K562 (cell line): ENCODE measurements around the gene NKD1. TPM values are rescaled to one million over a fixed set of nuclear protein-coding genes. Genes with fewer than 3 reads are reported as not detected.

Experiments
- ATAC-seq: fragments of 200-7000 bp; cut with Tn5 transposase; 3 replicates; pipeline ENCODE4 v1.9.1; 2020; ENCODE audit warnings: moderate library complexity
- BruUV-seq: library from RNA; stranded (reverse); fragments of 400-500 nt; replicated peaks from 2 replicates; lab custom pipeline; 2021; lab: Mats Ljungman, UMichigan
- CTCF ChIA-PET: fragments of 300-600 bp; formaldehyde crosslinking; extraction: SDS; loops from one replicate; lab custom pipeline; 2021; ENCODE audit warnings: low intra/inter-chr PET ratio; lab: Yijun Ruan, JAX
- POLR2A ChIA-PET: fragments of 300-600, 350-650 bp; sonication (Branson Sonifier 250); formaldehyde crosslinking; extraction: SDS; loops from one replicate; lab custom pipeline; 2021; ENCODE audit warnings: antibody characterized with exemption, inconsistent platforms; lab: Yijun Ruan, JAX
- DNase-seq, 4 experiments: peaks; one replicate each; pipeline versions ENCODE4 v3.0.0 to v3.0.0-alpha.2; 2011 to 2018; ENCODE audit warnings: low spot score in 3 of 4, mixed read lengths in 3 of 4; ENCODE audit errors: extremely low read depth in 1 of 4
- FAIRE-seq: peaks from 2 replicates; lab custom pipeline; 2011; peaks lifted over from hg19 to GRCh38; lab: Jason Lieb, UNC
- H2AFZ ChIP-seq: 2 replicates; pipeline ENCODE4 v1.6.0; 2011; ENCODE audit warnings: low read depth, low read length, control low read depth, inconsistent platforms
- H3K27ac ChIP-seq: fragments of 200-600 bp; 3 replicates; pipeline ENCODE4 v1.8.0; 2011; ENCODE audit warnings: low read depth, mild to moderate bottlenecking, control low read depth, inconsistent platforms, low read length, moderate library complexity, mixed read lengths; ENCODE audit errors: extremely low read depth
- H3K27me3 ChIP-seq, 2 experiments: fragments of 300-600 bp in 1 of 2; 2 replicates in 1 of 2; 3 replicates in 1 of 2; pipeline versions ENCODE4 v1.6.0 to v1.8.0; 2011; ENCODE audit warnings: inconsistent platforms in 2 of 2, low read length in 2 of 2, mild to moderate bottlenecking in 1 of 2, mixed read lengths in 1 of 2, moderate library complexity in 1 of 2; ENCODE audit not compliant: control insufficient read depth in 2 of 2, insufficient read depth in 2 of 2
- H3K36me3 ChIP-seq: fragments of 300-600 bp; 3 replicates; pipeline ENCODE4 v1.8.0; 2011; ENCODE audit warnings: mild to moderate bottlenecking, low read length, inconsistent platforms; ENCODE audit not compliant: control insufficient read depth, insufficient read depth
- H3K4me1 ChIP-seq, 2 experiments: fragments of 200-600 bp in 1 of 2; replicated peaks in 1 of 2; 2 replicates in 1 of 2; 3 replicates in 1 of 2; pipeline versions ENCODE4 v1.5.1 to v1.8.0; 2011; ENCODE audit warnings: inconsistent platforms in 2 of 2, low read length in 2 of 2, mild to moderate bottlenecking in 1 of 2, mixed read lengths in 1 of 2, moderate library complexity in 1 of 2; ENCODE audit not compliant: control insufficient read depth in 2 of 2, insufficient read depth in 2 of 2
- H3K4me2 ChIP-seq: 2 replicates; pipeline ENCODE4 v1.6.1; 2011; ENCODE audit warnings: low read length, control low read depth, inconsistent platforms, mixed read lengths; ENCODE audit not compliant: insufficient read depth
- H3K4me3 ChIP-seq: fragments of 200-600 bp; sonication (generic), shearing (Covaris generic); 2 replicates; pipeline ENCODE4 v1.5.1; 2016; ENCODE audit warnings: control low read depth, inconsistent platforms
- H3K79me2 ChIP-seq: fragments of 200-600 bp; 3 replicates; pipeline ENCODE4 v1.8.0; 2011; ENCODE audit warnings: low read length, inconsistent platforms; ENCODE audit not compliant: control insufficient read depth, insufficient read depth
- H3K9ac ChIP-seq, 2 experiments: 2 replicates each; pipeline versions ENCODE4 v1.6.0 to v1.6.1; 2011; ENCODE audit warnings: low read depth in 2 of 2, low read length in 2 of 2, control low read depth in 1 of 2, inconsistent platforms in 1 of 2, mild to moderate bottlenecking in 1 of 2, mixed read lengths in 1 of 2; ENCODE audit not compliant: insufficient read depth in 1 of 2
- H3K9me1 ChIP-seq: one replicate; pipeline ENCODE4 v1.6.0; 2011; ENCODE audit warnings: inconsistent platforms, mild to moderate bottlenecking, low read length, moderate library complexity; ENCODE audit not compliant: control insufficient read depth, insufficient read depth
- H3K9me3 ChIP-seq: replicated peaks from 2 replicates; pipeline ENCODE4 v1.5.1; 2011; ENCODE audit warnings: low read depth, low read length, inconsistent platforms; ENCODE audit not compliant: control insufficient read depth, insufficient read depth
- H4K20me1 ChIP-seq: replicated peaks from 2 replicates; pipeline ENCODE4 v1.6.1; 2011; ENCODE audit warnings: low read length, inconsistent platforms, mixed read lengths; ENCODE audit not compliant: control insufficient read depth, insufficient read depth
- IRF9 ChIP-seq: fragments of 450-650 bp; IDR thresholded peaks from 2 replicates; pipeline ENCODE4 v1.6.1; 2016; ENCODE audit warnings: missing biosample characterization, missing genetic modification characterization
- MAX ChIP-seq: sonication (generic); formaldehyde crosslinking; IDR thresholded peaks from 2 replicates; pipeline ENCODE4 v1.9.0; 2022; ENCODE audit warnings: mild to moderate bottlenecking, missing genetic modification reagents
- NR3C1 ChIP-seq: sonication (generic); formaldehyde crosslinking; IDR thresholded peaks from 2 replicates; pipeline ENCODE4 v1.8.1; 2022; ENCODE audit warnings: missing genetic modification reagents
- RBM17 ChIP-seq: fragments of 200-400 bp; formaldehyde crosslinking; IDR thresholded peaks from 2 replicates; pipeline ENCODE4 v1.6.1; 2017; ENCODE audit warnings: low read depth, mild to moderate bottlenecking, low read length, borderline replicate concordance
- THAP12 ChIP-seq: fragments of 250-450 bp; sonication (Bioruptor Pico); IDR thresholded peaks from 2 replicates; pipeline ENCODE4 v1.9.0; 2021; ENCODE audit warnings: mild to moderate bottlenecking, inconsistent platforms
- WGBS: fragments of 100-300 bp; shearing (Covaris generic); methylation state at CpG from one replicate; pipeline ENCODE4 v1.1.6; 2016; ENCODE audit warnings: low coverage, mixed read lengths; ENCODE audit not compliant: insufficient coverage; ENCODE audit errors: missing lambda C conversion rate; 5-methylcytosine and 5-hydroxymethylcytosine counted together
- in situ Hi-C: fragments of 300-500 bp; cut with MboI; formaldehyde crosslinking; loops from 4 replicates; pipeline ENCODE4 v1.15.0; 2018; ENCODE audit warnings: inconsistent platforms, mixed read lengths
- intact Hi-C: fragments of 100-400 bp; cut with micrococcal nuclease; formaldehyde crosslinking; loops from 2 replicates; pipeline ENCODE4 v1.14.2; 2022
- polyA plus RNA-seq, 8 experiments: library from polyadenylated mRNA; depleted of rRNA in 4 of 8; stranded (reverse) in 5 of 8; unstranded in 3 of 8; fragments of >200 nt; fragmentation: Nextera tagmentation in 2 of 8; fragmentation: Illumina TruSeq in 1 of 8; extraction: Ambion mirVana in 2 of 8; extraction: Trizol in 1 of 8; gene quantifications; 2 replicates each; pipeline versions ENCODE4 v1.2.1 to v1.2.3, GENCODE V29; 2011 to 2014; ENCODE audit warnings: inconsistent platforms in 1 of 8, missing spikeins in 1 of 8
- total RNA-seq, 7 experiments: library from RNA; depleted of rRNA in 6 of 7; stranded (reverse); fragments of >200 nt in 6 of 7; fragmentation: Illumina TruSeq in 2 of 7; extraction: Trizol in 2 of 7; gene quantifications; 2 replicates each; pipeline versions ENCODE4 v1.2.1 to v1.2.3, GENCODE V29; 2011 to 2021; ENCODE audit warnings: low replicate concordance in 1 of 7

Gene NKD1
- total and polyA plus RNA-seq, 9 of the 15 experiments (the other 6 are each of a cell fraction or from before 2014, with no cell fraction given), result under 0.01 to 0.24 (median 0.04) TPM; not detected in 2

GRCh38 chr16:50595859-50596258, 47.7 kb downstream of the NKD1 start:
- Histone ChIP-seq H2AFZ (no peak overlapping the region), H3K27ac (no peak overlapping the region), H3K9me3 (no peaks in the 10 kb centered on the region), H3K4me3 (no peak overlapping the region), H3K9ac (no peak overlapping the region), H4K20me1 (no peaks in the 10 kb centered on the region; the same call in 1 of the 2 replicates), H3K9me1 (no peaks in the 10 kb centered on the region), H3K36me3 (no peaks in the 10 kb centered on the region), H3K79me2 (no peaks in the 10 kb centered on the region), H3K27me3 (peaks cover 7 to 47% of the 10 kb centered on the region in 2 experiments; a peak in 3 of 5 replicates), H3K4me1 (no peaks in the 10 kb centered on the region; a peak in 1 of 5 replicates), H3K4me2 (no peak overlapping the region)
- ATAC-seq, result no peak
- intact Hi-C loops, result loop anchor here (10.0 kb wide), 1 partner anchor 69 kb away; no protein-coding TSS in a partner anchor
- no TSS peak for BruUV-seq
- FAIRE-seq, result no peak
- WGBS, result 4% methylated on average over 2 of the region's 2 CpGs
- in situ Hi-C loops, result no loop called here
- CTCF ChIA-PET, result no interaction called here
- TF ChIP-seq MAX (CRISPR knock-in tag) (no peak), IRF9 (tag) (no peak), RBM17 (no peak), NR3C1 (CRISPR knock-in tag) (no peak), THAP12 (CRISPR knock-in tag) (no peak)
- no peak for DNase-seq
- POLR2A ChIA-PET, result no interaction called here
